Aorta (tissue), 4 donors: Measurements from ENCODE around the gene PARP11. TPM values are rescaled to one million over a fixed set of nuclear protein-coding genes. Genes with fewer than 3 reads are reported as not detected.

ENCODE experiments used
- polyA plus RNA-seq, 2 donors: library from polyadenylated mRNA; stranded (reverse); fragments of 200-250 nt; gene quantifications; one replicate each; pipeline ENCODE4 v1.2.3, GENCODE V29; 2013
- total RNA-seq, 2 donors: library from RNA; stranded (reverse); fragmentation: NEBNext Ultra II Directional; extraction: Animal tissue kit (Norgen Biotek cat#: 25700); gene quantifications; one replicate each; pipeline ENCODE4 v1.2.1, GENCODE V29; 2021
- donor health status: healthy with polysubstance abuse.
- donor health status: Bipolar disorder and iron deficiency.
- donor health status: DM: no; HTN: no; CAD: no.
- donor health status: DM: yes; HTN: yes; CAD: no.

Gene PARP11
- total and polyA plus RNA-seq, 4 donors, result 2.1 to 18.2 (median 7.4) TPM

Other genes starting within 250 kb of the PARP11 start
- 1 to 10 TPM; 3.5 to 5.0 TPM for gene CRACR2A, start 120.3 kb downstream of the PARP11 start, total RNA-seq
- 1 to 10 TPM in 1 of 2 donors, under 1 TPM in 1; 0.49 to 6.9 TPM for gene CRACR2A, start 120.3 kb downstream of the PARP11 start, polyA plus RNA-seq